Breast epithelium (tissue), 4 donors: ENCODE data around the gene DDX31. TPM values are rescaled to one million over a fixed set of nuclear protein-coding genes. Genes with fewer than 3 reads are reported as not detected.

Source experiments
- DNase-seq, 2 donors: peaks; one replicate each; pipeline ENCODE4 v3.0.0-alpha.2; 2019; ENCODE audit warnings: low spot score in 2 of 2
- H3K27ac ChIP-seq, 2 donors: fragments of 200-600 bp; sonication (generic) in 1 of 2; one replicate each; pipeline ENCODE4 v1.5.1; 2016 to 2019; ENCODE audit warnings: mild to moderate bottlenecking in 1 of 2
- H3K27me3 ChIP-seq, 2 donors: fragments of 200-600 bp; sonication (generic) in 1 of 2; one replicate each; pipeline versions ENCODE4 v1.5.1 to v1.6.0; 2017 to 2019; ENCODE audit warnings: control low read depth in 1 of 2, mild to moderate bottlenecking in 1 of 2
- H3K36me3 ChIP-seq: fragments of 200-600 bp; one replicate; pipeline ENCODE4 v1.5.1; 2019
- H3K4me1 ChIP-seq, 2 donors: fragments of 200-600 bp; sonication (generic); one replicate each; pipeline ENCODE4 v1.5.1; 2016 to 2019; ENCODE audit warnings: control low read depth in 1 of 2
- H3K4me3 ChIP-seq, 3 donors: fragments of 200-600 bp; sonication (generic); 1 replicate in 2 of 3; 2 replicates in 1 of 3; pipeline ENCODE4 v1.5.1; 2016 to 2019; ENCODE audit warnings: mild to moderate bottlenecking in 3 of 3, moderate library complexity in 2 of 3
- H3K9me3 ChIP-seq, 2 donors: fragments of 200-600 bp; sonication (generic) in 1 of 2; one replicate each; pipeline ENCODE4 v1.5.1; 2016 to 2019; ENCODE audit warnings: control low read depth in 1 of 2
- CTCF ChIP-seq, 3 donors: fragments of 450-650 bp; IDR thresholded peaks; one replicate each; pipeline ENCODE4 v1.5.1; 2016 to 2017; ENCODE audit warnings: antibody characterized with exemption in 3 of 3, mild to moderate bottlenecking in 3 of 3, moderate library complexity in 3 of 3
- POLR2A ChIP-seq: fragments of 450-650 bp; IDR thresholded peaks from one replicate; pipeline ENCODE4 v1.6.1; 2016; ENCODE audit warnings: antibody characterized with exemption, mild to moderate bottlenecking, moderate library complexity
- POLR2AphosphoS5 ChIP-seq, 3 donors: sonication (generic); formaldehyde crosslinking; IDR thresholded peaks; one replicate each; pipeline ENCODE4 v1.6.1; 2017; ENCODE audit warnings: antibody characterized with exemption in 3 of 3
- intact Hi-C: fragments of 100-400 bp; cut with DNase I; formaldehyde crosslinking; loops from one replicate; pipeline ENCODE4 v1.15.1; 2023; ENCODE audit warnings: low total_unique reads
- total RNA-seq, 3 donors: library from RNA; depleted of rRNA; stranded (reverse); fragments of >200 nt; gene quantifications; one replicate each; pipeline ENCODE4 v1.1.0, GENCODE V29; 2016

The DDX31 gene
- total RNA-seq, 3 donors from 2014 or later: 10.2 to 23.6 (median 19.0) TPM

GRCh38 chr9:132627594-132627993 is 42.2 kb downstream of the DDX31 start:
- H3K36me3 ChIP-seq: peaks cover 17% of the 10 kb centered on the region
- H3K4me3 ChIP-seq: no peak overlapping the region
- H3K9me3 ChIP-seq: no peaks in the 10 kb centered on the region
- no peaks in the 10 kb centered on the region for H3K4me1 ChIP-seq
- TF ChIP-seq POLR2A (no peak), POLR2AphosphoS5 (IDR thresholded peaks at IDR 0.05) (no peak), CTCF (IDR thresholded peaks at IDR 0.05) (no peak)
- H3K27me3 ChIP-seq: no peaks in the 10 kb centered on the region
- no peak overlapping the region for H3K27ac ChIP-seq
- intact Hi-C loops: no loop called here
- DNase-seq: no peak

- no peaks in the 10 kb centered on the region for H3K4me1 ChIP-seq
- peaks cover 17% of the 10 kb centered on the region for H3K36me3 ChIP-seq
- H3K27me3 ChIP-seq: no peaks in the 10 kb centered on the region
- no peak for TF ChIP-seq POLR2A
- TF ChIP-seq CTCF (IDR thresholded peaks at IDR 0.05): no peak
- no peak for TF ChIP-seq POLR2AphosphoS5 (IDR thresholded peaks at IDR 0.05)
- no peak for DNase-seq
- H3K4me3 ChIP-seq: no peak overlapping the region
- no peaks in the 10 kb centered on the region for H3K9me3 ChIP-seq
- H3K27ac ChIP-seq: no peak overlapping the region
- intact Hi-C loops: no loop called here
These were observed 42.7 kb downstream of the DDX31 start for GRCh38 chr9:132627106-132627505.

- DNase-seq: no peak
- no peaks in the 10 kb centered on the region for H3K4me1 ChIP-seq
- H3K27ac ChIP-seq: peak overlapping the region; percentile 3 to 48
- TF ChIP-seq CTCF (IDR thresholded peaks at IDR 0.05): no peak
- TF ChIP-seq POLR2AphosphoS5 (IDR thresholded peaks at IDR 0.05): no peak
- no peak for TF ChIP-seq POLR2A
- no peaks in the 10 kb centered on the region for H3K27me3 ChIP-seq
- intact Hi-C loops: no loop called here
- H3K4me3 ChIP-seq: no peak overlapping the region
- H3K9me3 ChIP-seq: no peaks in the 10 kb centered on the region
- H3K36me3 ChIP-seq: peaks cover 17% of the 10 kb centered on the region
These were observed 43.5 kb downstream of the DDX31 start for GRCh38 chr9:132626285-132626684.

GRCh38 chr9:132622159-132622558 is 47.6 kb downstream of the DDX31 start:
- no peaks in the 10 kb centered on the region for H3K27me3 ChIP-seq
- DNase-seq: no peak
- H3K9me3 ChIP-seq: no peaks in the 10 kb centered on the region
- H3K27ac ChIP-seq: no peak overlapping the region
- H3K4me1 ChIP-seq: no peaks in the 10 kb centered on the region
- intact Hi-C loops: no loop called here
- TF ChIP-seq POLR2A (no peak), CTCF (IDR thresholded peaks at IDR 0.05) (no peak), POLR2AphosphoS5 (IDR thresholded peaks at IDR 0.05) (no peak)
- H3K36me3 ChIP-seq: no peaks in the 10 kb centered on the region
- H3K4me3 ChIP-seq: no peak overlapping the region

- no peak for DNase-seq
- no peaks in the 10 kb centered on the region for H3K4me1 ChIP-seq
- no peaks in the 10 kb centered on the region for H3K36me3 ChIP-seq
- intact Hi-C loops: loop anchor here (2.0 kb wide), 1 partner anchor 24 kb away; no protein-coding TSS in a partner anchor
- no peaks in the 10 kb centered on the region for H3K27me3 ChIP-seq
- no peak overlapping the region for H3K27ac ChIP-seq
- H3K9me3 ChIP-seq: no peaks in the 10 kb centered on the region
- TF ChIP-seq CTCF (IDR thresholded peaks at IDR 0.05): no peak
- TF ChIP-seq POLR2AphosphoS5 (IDR thresholded peaks at IDR 0.05): no peak
- no peak for TF ChIP-seq POLR2A
- no peak overlapping the region for H3K4me3 ChIP-seq
These were observed 53.1 kb downstream of the DDX31 start for GRCh38 chr9:132616725-132617124.
